Sigmoid colon (tissue), 7 donors: Measurements from ENCODE around the gene GGA1. TPM values are rescaled to one million over a fixed set of nuclear protein-coding genes. Genes with fewer than 3 reads are reported as not detected.
"Not testable (repeated sequence)": the region's sequence is repeated elsewhere in the genome, so short reads cannot be mapped to it uniquely, and the experiment has no call there.

Experiments used
- DNase-seq: peaks from one replicate; pipeline ENCODE4 v3.0.0-alpha.2; 2019
- H3K27ac ChIP-seq, 4 donors: fragments of 200-600 bp; sonication (generic); one replicate each; pipeline ENCODE4 v1.5.1; 2016 to 2019; ENCODE audit warnings: mild to moderate bottlenecking in 1 of 4
- H3K27me3 ChIP-seq, 3 donors: fragments of 200-600 bp; sonication (generic); one replicate each; pipeline ENCODE4 v1.5.1; 2019; ENCODE audit warnings: mild to moderate bottlenecking in 1 of 3
- H3K36me3 ChIP-seq, 4 donors: fragments of 200-600 bp; sonication (generic); one replicate each; pipeline ENCODE4 v1.5.1; 2016 to 2019
- H3K4me1 ChIP-seq, 4 donors: fragments of 200-600 bp; sonication (generic); one replicate each; pipeline ENCODE4 v1.5.1; 2017 to 2019
- H3K4me3 ChIP-seq, 4 donors: fragments of 200-600 bp; sonication (generic); one replicate each; pipeline ENCODE4 v1.5.1; 2017 to 2019; ENCODE audit warnings: mild to moderate bottlenecking in 2 of 4, moderate library complexity in 1 of 4
- H3K9me3 ChIP-seq, 4 donors: fragments of 200-600 bp in 3 of 4; sonication (generic) in 3 of 4; one replicate each; pipeline versions ENCODE4 v1.5.1 to v1.6.1; 2013 to 2019
- CTCF ChIP-seq, 4 experiments: fragments of 450-650 bp in 3 of 4; fragments of 200-600 bp in 1 of 4; IDR thresholded peaks; one replicate each; pipeline ENCODE4 v1.5.1; 2016 to 2019; ENCODE audit warnings: antibody characterized with exemption in 4 of 4, mild to moderate bottlenecking in 3 of 4, moderate library complexity in 2 of 4
- EP300 ChIP-seq, 4 donors: sonication (generic); formaldehyde crosslinking; IDR thresholded peaks; one replicate each; pipeline ENCODE4 v1.6.1; 2017; ENCODE audit warnings: antibody characterized with exemption in 4 of 4
- POLR2A ChIP-seq, 2 donors: fragments of 450-650 bp; IDR thresholded peaks; one replicate each; pipeline ENCODE4 v1.6.1; 2016; ENCODE audit warnings: antibody characterized with exemption in 2 of 2, mild to moderate bottlenecking in 2 of 2, moderate library complexity in 2 of 2
- POLR2AphosphoS5 ChIP-seq, 4 donors: sonication (generic); formaldehyde crosslinking; IDR thresholded peaks; one replicate each; pipeline ENCODE4 v1.6.1; 2017; ENCODE audit warnings: antibody characterized with exemption in 4 of 4
- WGBS, 2 donors: extraction: QIAGEN DNeasy Blood & Tissue Kit; methylation state at CpG; one replicate each; pipeline ENCODE4 v1.1.7; 2013; 5-methylcytosine and 5-hydroxymethylcytosine counted together
- intact Hi-C: fragments of 100-400 bp; cut with DNase I; formaldehyde crosslinking; loops from one replicate; pipeline ENCODE4 v1.15.1; 2023
- polyA plus RNA-seq, 3 donors: library from polyadenylated mRNA; stranded (reverse); fragments of 200-250 nt; gene quantifications; one replicate each; pipeline ENCODE4 v1.2.3, GENCODE V29; 2013
- total RNA-seq, 4 donors: library from RNA; depleted of rRNA; stranded (reverse); fragments of >200 nt; gene quantifications; one replicate each; pipeline ENCODE4 v1.1.0, GENCODE V29; 2016
- donor health status: healthy with polysubstance abuse.
- donor health status: Bipolar disorder and iron deficiency.
- donor health status: healthy.

The GGA1 gene
- total and polyA plus RNA-seq, 7 donors: 25.2 to 77.4 (median 41.3) TPM

GRCh38 chr22:37607010-37607934 is 1.4 kb upstream of the GGA1 start:
- TF ChIP-seq CTCF (IDR thresholded peaks at IDR 0.05) (peak; percentile 76 to 97 (median 94)), POLR2AphosphoS5 (IDR thresholded peaks at IDR 0.05) (peak in 1 of 4 donors; percentile 23), EP300 (IDR thresholded peaks at IDR 0.05) (no peak)
- DNase-seq: peak; percentile 90
- intact Hi-C loops: no loop called here
- 1 to 3% methylated on average over 44 of the region's 44 CpGs for WGBS, 2 donors
- peak overlapping the region in 3 of 4 donors; percentile 90 to 98 (median 91) for H3K4me3 ChIP-seq
- peak overlapping the region; percentile 95 to 98 (median 96) for H3K27ac ChIP-seq
- H3K4me1 ChIP-seq: peaks cover 0 to 41% (median 37%) of the 10 kb centered on the region in 4 donors
- peaks cover 0 to 21% (median 0%) of the 10 kb centered on the region in 3 donors for H3K27me3 ChIP-seq
- H3K36me3 ChIP-seq: no peaks in the 10 kb centered on the region
- no peaks in the 10 kb centered on the region for H3K9me3 ChIP-seq

GRCh38 chr22:37607935-37608476 is 628 bp upstream of the GGA1 start:
- intact Hi-C loops: no loop called here
- TF ChIP-seq POLR2A (IDR thresholded peaks at IDR 0.05) (no peak), CTCF (IDR thresholded peaks at IDR 0.05) (no peak), POLR2AphosphoS5 (IDR thresholded peaks at IDR 0.05) (no peak), EP300 (IDR thresholded peaks at IDR 0.05) (no peak)
- peak overlapping the region; percentile 95 to 98 (median 96) for H3K27ac ChIP-seq
- H3K4me1 ChIP-seq: peaks cover 0 to 45% (median 40%) of the 10 kb centered on the region in 4 donors
- peak overlapping the region; percentile 83 to 98 (median 90) for H3K4me3 ChIP-seq
- H3K9me3 ChIP-seq: no peaks in the 10 kb centered on the region
- 1 to 2% methylated on average over 17 of the region's 17 CpGs for WGBS, 2 donors
- H3K27me3 ChIP-seq: peaks cover 0 to 18% (median 0%) of the 10 kb centered on the region in 3 donors
- no peak for DNase-seq
- H3K36me3 ChIP-seq: no peaks in the 10 kb centered on the region

GRCh38 chr22:37609240-37610152 is 862 bp downstream of the GGA1 start:
- no peak for DNase-seq
- intact Hi-C loops: no loop called here
- Histone ChIP-seq H3K4me1 (peaks cover 0 to 60% (median 52%) of the 10 kb centered on the region in 4 donors), H3K36me3 (peaks cover 0 to 2% (median 0%) of the 10 kb centered on the region in 4 donors), H3K9me3 (no peaks in the 10 kb centered on the region), H3K27me3 (peaks cover 0 to 14% (median 0%) of the 10 kb centered on the region in 3 donors), H3K27ac (peak overlapping the region; percentile 95 to 98 (median 96)), H3K4me3 (peak overlapping the region; percentile 83 to 98 (median 90))
- 9% methylated on average over 26 of the region's 26 CpGs for WGBS, 2 donors
- TF ChIP-seq POLR2A (IDR thresholded peaks at IDR 0.05) (no peak), POLR2AphosphoS5 (IDR thresholded peaks at IDR 0.05) (no peak)

- H3K27me3 ChIP-seq: peaks cover 0 to 13% (median 0%) of the 10 kb centered on the region in 3 donors
- H3K9me3 ChIP-seq, DNase-seq, intact Hi-C loops, H3K36me3 ChIP-seq: not testable (repeated sequence)
- H3K4me1 ChIP-seq: peaks cover 0 to 61% (median 52%) of the 10 kb centered on the region in 4 donors
- peak overlapping the region; percentile 95 to 98 (median 96) for H3K27ac ChIP-seq
- WGBS, 2 donors: 67 to 76% methylated on average over 3 of the region's 3 CpGs
- H3K4me3 ChIP-seq: peak overlapping the region; percentile 83 to 98 (median 90)
These were observed 1.5 kb downstream of the GGA1 start for GRCh38 chr22:37610153-37610475.

- Histone ChIP-seq H3K4me1 (peaks cover 0 to 61% (median 52%) of the 10 kb centered on the region in 4 donors), H3K4me3 (no peak overlapping the region)
- intact Hi-C loops: no loop called here
These were observed 2.0 kb downstream of the GGA1 start for GRCh38 chr22:37610480-37611129.

More at GRCh38 chr22:37610480-37611129, 2.0 kb downstream of the GGA1 start:
- no peak for DNase-seq
- WGBS, 2 donors: 37 to 71% methylated on average over 15 of the region's 15 CpGs
- H3K27me3 ChIP-seq: peaks cover 0 to 8% (median 0%) of the 10 kb centered on the region in 3 donors
- peaks cover 0 to 13% (median 0%) of the 10 kb centered on the region in 4 donors for H3K36me3 ChIP-seq
- TF ChIP-seq POLR2A (IDR thresholded peaks at IDR 0.05) (no peak), CTCF (IDR thresholded peaks at IDR 0.05) (no peak), POLR2AphosphoS5 (IDR thresholded peaks at IDR 0.05) (no peak), EP300 (IDR thresholded peaks at IDR 0.05) (no peak)
- peak overlapping the region in 3 of 4 donors; percentile 95 to 98 (median 96) for H3K27ac ChIP-seq
- H3K9me3 ChIP-seq: no peaks in the 10 kb centered on the region
